Ishikawa (cell line): ENCODE measurements around the gene EFCAB5.

ENCODE experiments used
- CEBPB ChIP-seq: IDR thresholded peaks from 2 replicates; pipeline ENCODE4 v1.6.1; 2012
- CREB1 ChIP-seq: IDR thresholded peaks from 2 replicates; pipeline ENCODE4 v1.6.1; 2012; ENCODE audit warnings: low read depth
- EGR1 ChIP-seq: IDR thresholded peaks from 2 replicates; pipeline ENCODE4 v1.6.1; 2012
- EP300 ChIP-seq: IDR thresholded peaks from 2 replicates; pipeline ENCODE4 v1.6.1; 2012; ENCODE audit warnings: borderline replicate concordance
- FOXM1 ChIP-seq: IDR thresholded peaks from 2 replicates; pipeline ENCODE4 v1.6.1; 2012; ENCODE audit warnings: low read depth, borderline replicate concordance
- NFIC ChIP-seq: IDR thresholded peaks from 2 replicates; pipeline ENCODE4 v1.6.1; 2012
- RAD21 ChIP-seq: IDR thresholded peaks from 2 replicates; pipeline ENCODE4 v1.6.1; 2012; ENCODE audit warnings: low read depth
- REST ChIP-seq: IDR thresholded peaks from 2 replicates; pipeline ENCODE4 v1.6.1; 2012; ENCODE audit warnings: low read depth, mild to moderate bottlenecking
- TAF1 ChIP-seq: IDR thresholded peaks from 2 replicates; pipeline ENCODE4 v1.6.1; 2012; ENCODE audit warnings: low read depth, mild to moderate bottlenecking
- TCF12 ChIP-seq: IDR thresholded peaks from 2 replicates; pipeline ENCODE4 v1.6.1; 2012; ENCODE audit warnings: low read depth
- TEAD4 ChIP-seq: IDR thresholded peaks from 2 replicates; pipeline ENCODE4 v1.6.1; 2012
- USF1 ChIP-seq: IDR thresholded peaks from 2 replicates; pipeline ENCODE4 v1.6.1; 2012
- YY1 ChIP-seq: IDR thresholded peaks from 2 replicates; pipeline ENCODE4 v1.6.1; 2012; ENCODE audit warnings: low read depth
- ZBTB7A ChIP-seq: IDR thresholded peaks from 2 replicates; pipeline ENCODE4 v1.6.1; 2012; ENCODE audit warnings: low read depth
- TF ChIP-seq, protein P1 (sequence below): IDR thresholded peaks from 2 replicates; pipeline ENCODE4 v1.6.1; 2012

The EFCAB5 gene

DNA sequence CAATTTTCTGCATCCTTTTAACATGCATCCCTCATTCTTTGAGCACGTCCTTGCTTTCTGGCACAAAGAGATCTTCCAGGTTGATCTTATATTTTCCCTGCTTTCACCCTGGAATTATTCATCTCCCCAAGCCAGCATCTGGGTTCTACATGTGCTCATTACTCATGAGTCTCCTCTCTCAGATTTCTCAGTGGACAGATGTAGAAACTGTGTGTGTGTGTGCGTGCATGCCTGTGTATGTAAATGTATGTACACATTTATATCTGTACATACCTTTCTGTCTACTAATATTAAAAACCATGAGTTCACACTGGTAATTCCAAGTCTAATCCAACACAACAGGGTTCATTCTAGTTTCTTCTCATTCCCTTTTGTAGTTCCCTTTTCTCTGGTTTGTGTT lies 133.3 kb downstream of the EFCAB5 start:
- no peak for TF ChIP-seq CEBPB
- TF ChIP-seq CREB1: no peak
- TF ChIP-seq FOXM1: no peak
- TF ChIP-seq REST: no peak
- no peak for TF ChIP-seq ZBTB7A
- TF ChIP-seq USF1: no peak
- TF ChIP-seq NFIC: no peak
- TF ChIP-seq EP300: no peak
- TF ChIP-seq RAD21: no peak

- no peak for TF ChIP-seq REST
- TF ChIP-seq CEBPB: no peak
- TF ChIP-seq NFIC: no peak
- no peak for TF ChIP-seq USF1
- TF ChIP-seq EGR1: no peak
- no peak for TF ChIP-seq CREB1
- TF ChIP-seq ZBTB7A: no peak
- TF ChIP-seq EP300: no peak
- TF ChIP-seq TAF1: no peak
- no peak for TF ChIP-seq TEAD4
- no peak for TF ChIP-seq FOXM1
- TF ChIP-seq YY1: no peak
- TF ChIP-seq TCF12: no peak
- TF ChIP-seq, protein P1, sequence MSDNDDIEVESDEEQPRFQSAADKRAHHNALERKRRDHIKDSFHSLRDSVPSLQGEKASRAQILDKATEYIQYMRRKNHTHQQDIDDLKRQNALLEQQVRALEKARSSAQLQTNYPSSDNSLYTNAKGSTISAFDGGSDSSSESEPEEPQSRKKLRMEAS: no peak
- TF ChIP-seq RAD21: no peak
These were observed 141.3 kb downstream of the EFCAB5 start for GRCh38 chr17:30082773-30083172.

GRCh38 chr17:30084788-30085187 lies 143.4 kb downstream of the EFCAB5 start:
- no peak for TF ChIP-seq FOXM1
- no peak for TF ChIP-seq YY1
- no peak for TF ChIP-seq CREB1
- no peak for TF ChIP-seq TEAD4
- TF ChIP-seq USF1: no peak
- TF ChIP-seq, protein P1: no peak
- no peak for TF ChIP-seq CEBPB
- TF ChIP-seq EP300: no peak

- TF ChIP-seq REST: no peak
- no peak for TF ChIP-seq FOXM1
- TF ChIP-seq CEBPB: no peak
- TF ChIP-seq, protein P1: no peak
- TF ChIP-seq ZBTB7A: no peak
- no peak for TF ChIP-seq EGR1
- no peak for TF ChIP-seq EP300
- no peak for TF ChIP-seq NFIC
- TF ChIP-seq TCF12: no peak
- TF ChIP-seq RAD21: no peak
- TF ChIP-seq TEAD4: no peak
- TF ChIP-seq CREB1: no peak
- no peak for TF ChIP-seq YY1
- no peak for TF ChIP-seq USF1
These were observed 145.5 kb downstream of the EFCAB5 start for GRCh38 chr17:30086896-30087295.
